CD8-positive, alpha-beta memory T cell (primary cell): Measurements from ENCODE around the gene SLIT3. TPM values are rescaled to one million over a fixed set of nuclear protein-coding genes. Genes with fewer than 3 reads are reported as not detected.
A peak's percentile ranks its signal among the peaks of the same experiment; 100 is the strongest.

Experiments used
- CTCF ChIA-PET: fragments of 350-600 bp; sonication (Branson Sonifier 250); formaldehyde crosslinking; loops from one replicate; lab custom pipeline; 2021; ENCODE audit warnings: antibody characterized with exemption; lab: Charles Lee
- POLR2A ChIA-PET: fragments of 350-600 bp; sonication (Branson Sonifier 250); formaldehyde crosslinking; loops from one replicate; lab custom pipeline; 2021; ENCODE audit warnings: antibody characterized with exemption; lab: Charles Lee
- DNase-seq, 5 donors: peaks; one replicate each; pipeline versions ENCODE4 v3.0.0 to v3.0.0-alpha.2; 2020 to 2022; ENCODE audit warnings: mixed read lengths in 1 of 5
- H3K27ac ChIP-seq: one replicate; pipeline ENCODE4 v1.7.0; 2013; ENCODE audit warnings: low read depth, mild to moderate bottlenecking, low read length, moderate library complexity
- H3K27me3 ChIP-seq: 2 replicates; pipeline ENCODE4 v1.7.0; 2013; ENCODE audit warnings: low read length, mild to moderate bottlenecking; ENCODE audit not compliant: insufficient read depth, poor library complexity, severe bottlenecking
- H3K36me3 ChIP-seq: 2 replicates; pipeline ENCODE4 v1.7.0; 2013; ENCODE audit warnings: mild to moderate bottlenecking, low read length, moderate library complexity; ENCODE audit not compliant: insufficient read depth
- H3K4me1 ChIP-seq: 2 replicates; pipeline ENCODE4 v1.7.0; 2013; ENCODE audit warnings: mild to moderate bottlenecking, low read length, moderate library complexity; ENCODE audit not compliant: insufficient read depth
- H3K4me3 ChIP-seq: 2 replicates; pipeline ENCODE4 v1.7.0; 2013; ENCODE audit warnings: mild to moderate bottlenecking, low read length
- H3K9me3 ChIP-seq: 2 replicates; pipeline ENCODE4 v1.7.0; 2013; ENCODE audit warnings: mild to moderate bottlenecking, low read length
- H3K27ac Mint-ChIP-seq, 8 donors: one replicate each; pipeline ENCODE4 v1.8.0; 2020 to 2021; ENCODE audit warnings: mixed read lengths in 8 of 8, mild to moderate bottlenecking in 6 of 8, inconsistent platforms in 3 of 8, moderate library complexity in 3 of 8
- H3K27me3 Mint-ChIP-seq, 2 donors: one replicate each; pipeline ENCODE4 v1.8.0; 2020 to 2021; ENCODE audit warnings: mixed read lengths in 2 of 2, mild to moderate bottlenecking in 1 of 2, moderate library complexity in 1 of 2
- H3K36me3 Mint-ChIP-seq, 3 donors: one replicate each; pipeline ENCODE4 v1.8.0; 2020 to 2021; ENCODE audit warnings: mixed read lengths in 3 of 3, inconsistent platforms in 1 of 3, mild to moderate bottlenecking in 1 of 3
- H3K4me1 Mint-ChIP-seq, 3 donors: one replicate each; pipeline ENCODE4 v1.8.0; 2020 to 2021; ENCODE audit warnings: mixed read lengths in 3 of 3, inconsistent platforms in 1 of 3, mild to moderate bottlenecking in 1 of 3
- H3K4me3 Mint-ChIP-seq, 7 donors: one replicate each; pipeline ENCODE4 v1.8.0; 2020 to 2021; ENCODE audit warnings: mixed read lengths in 7 of 7, mild to moderate bottlenecking in 6 of 7, moderate library complexity in 4 of 7, inconsistent platforms in 2 of 7
- H3K9me3 Mint-ChIP-seq, 5 donors: one replicate each; pipeline ENCODE4 v1.8.0; 2020 to 2022; ENCODE audit warnings: mixed read lengths in 5 of 5, mild to moderate bottlenecking in 3 of 5, moderate library complexity in 2 of 5, inconsistent platforms in 1 of 5
- polyA plus RNA-seq: library from polyadenylated mRNA; unstranded; fragments of 300-500 nt; fragmentation: Illumina TruSeq; gene quantifications from one replicate; pipeline ENCODE4 v1.2.3, GENCODE V29; 2021
- total RNA-seq, 2 experiments: library from RNA; stranded (reverse); gene quantifications; one replicate each; pipeline ENCODE4 v1.2.3, GENCODE V29; 2021

SLIT3 gene
- total and polyA plus RNA-seq, 3 experiments from 2014 or later, result 0.49 to 0.72 TPM; not detected in 1

GRCh38 chr5:169162407-169162806 lies 138.5 kb downstream of the SLIT3 start:
- Histone ChIP-seq H3K27me3 (no peaks in the 10 kb centered on the region), H3K9me3 (no peaks in the 10 kb centered on the region), H3K4me1 (no peaks in the 10 kb centered on the region), H3K4me3 (no peak overlapping the region), H3K36me3 (no peaks in the 10 kb centered on the region), H3K27ac (no peak overlapping the region)
- peaks cover 17 to 24% (median 22%) of the 10 kb centered on the region in 5 donors for H3K9me3 Mint-ChIP-seq
- H3K36me3 Mint-ChIP-seq, result peaks cover 0 to 4% (median 0%) of the 10 kb centered on the region in 3 donors
- POLR2A ChIA-PET, result no interaction called here
- CTCF ChIA-PET, result interaction anchor here (0.9 kb wide), 1 partner anchor 12 kb away, joined by 3 read pairs; no protein-coding TSS in a partner anchor
- peaks cover 0 to 1% of the 10 kb centered on the region in 2 donors for H3K27me3 Mint-ChIP-seq
- DNase-seq, result no peak
- no peaks in the 10 kb centered on the region for H3K4me1 Mint-ChIP-seq
- H3K4me3 Mint-ChIP-seq, result no peak overlapping the region
- no peak overlapping the region for H3K27ac Mint-ChIP-seq

- no peak overlapping the region for H3K4me3 ChIP-seq
- DNase-seq, result no peak
- ChIA-PET CTCF (no interaction called here), POLR2A (no interaction called here)
- no peak overlapping the region for H3K4me3 Mint-ChIP-seq
- H3K27me3 Mint-ChIP-seq, result peaks cover 1 to 3% of the 10 kb centered on the region in 2 donors
- H3K27ac Mint-ChIP-seq, result peak overlapping the region in 1 of 8 donors; percentile 47
- no peaks in the 10 kb centered on the region for H3K27me3 ChIP-seq
- no peaks in the 10 kb centered on the region for H3K4me1 ChIP-seq
- peaks cover 0 to 4% (median 0%) of the 10 kb centered on the region in 3 donors for H3K36me3 Mint-ChIP-seq
- H3K9me3 Mint-ChIP-seq, result peaks cover 21 to 27% (median 24%) of the 10 kb centered on the region in 5 donors
- no peaks in the 10 kb centered on the region for H3K36me3 ChIP-seq
- no peaks in the 10 kb centered on the region for H3K9me3 ChIP-seq
- H3K27ac ChIP-seq, result no peak overlapping the region
- H3K4me1 Mint-ChIP-seq, result no peaks in the 10 kb centered on the region
These were observed 139.8 kb downstream of the SLIT3 start for GRCh38 chr5:169161022-169161680.

- ChIA-PET POLR2A (no interaction called here), CTCF (no interaction called here)
- Histone ChIP-seq H3K9me3 (no peaks in the 10 kb centered on the region), H3K27ac (no peak overlapping the region), H3K27me3 (no peaks in the 10 kb centered on the region), H3K4me3 (no peak overlapping the region), H3K36me3 (no peaks in the 10 kb centered on the region), H3K4me1 (no peaks in the 10 kb centered on the region)
- peaks cover 19 to 27% (median 24%) of the 10 kb centered on the region in 5 donors for H3K9me3 Mint-ChIP-seq
- DNase-seq, result no peak
- H3K36me3 Mint-ChIP-seq, result peaks cover 0 to 4% (median 0%) of the 10 kb centered on the region in 3 donors
- no peak overlapping the region for H3K27ac Mint-ChIP-seq
- H3K4me3 Mint-ChIP-seq, result no peak overlapping the region
- H3K27me3 Mint-ChIP-seq, result peaks cover 1 to 3% of the 10 kb centered on the region in 2 donors
- no peaks in the 10 kb centered on the region for H3K4me1 Mint-ChIP-seq
These were observed 140.5 kb downstream of the SLIT3 start for GRCh38 chr5:169160405-169160901.

GRCh38 chr5:169158764-169159163 lies 142.2 kb downstream of the SLIT3 start:
- Histone ChIP-seq H3K9me3 (no peaks in the 10 kb centered on the region), H3K4me1 (no peaks in the 10 kb centered on the region), H3K27ac (no peak overlapping the region), H3K36me3 (no peaks in the 10 kb centered on the region), H3K27me3 (no peaks in the 10 kb centered on the region), H3K4me3 (no peak overlapping the region)
- CTCF ChIA-PET, result no interaction called here
- Mint-ChIP-seq H3K4me3 (no peak overlapping the region), H3K27ac (no peak overlapping the region), H3K9me3 (peaks cover 20 to 27% (median 24%) of the 10 kb centered on the region in 5 donors), H3K36me3 (peaks cover 0 to 4% (median 0%) of the 10 kb centered on the region in 3 donors), H3K27me3 (peaks cover 1 to 3% of the 10 kb centered on the region in 2 donors), H3K4me1 (no peaks in the 10 kb centered on the region)
- DNase-seq, result no peak
- POLR2A ChIA-PET, result no interaction called here

- Mint-ChIP-seq H3K36me3 (peaks cover 0 to 4% (median 0%) of the 10 kb centered on the region in 3 donors), H3K27ac (no peak overlapping the region), H3K27me3 (peaks cover 1 to 3% of the 10 kb centered on the region in 2 donors), H3K9me3 (peaks cover 20 to 27% (median 23%) of the 10 kb centered on the region in 5 donors), H3K4me1 (no peaks in the 10 kb centered on the region), H3K4me3 (no peak overlapping the region)
- no peak for DNase-seq
- Histone ChIP-seq H3K4me3 (no peak overlapping the region), H3K27me3 (no peaks in the 10 kb centered on the region), H3K9me3 (no peaks in the 10 kb centered on the region), H3K4me1 (no peaks in the 10 kb centered on the region), H3K27ac (no peak overlapping the region), H3K36me3 (no peaks in the 10 kb centered on the region)
- CTCF ChIA-PET, result no interaction called here
- POLR2A ChIA-PET, result no interaction called here
These were observed 143.9 kb downstream of the SLIT3 start for GRCh38 chr5:169157064-169157463.

- Histone ChIP-seq H3K27me3 (no peaks in the 10 kb centered on the region), H3K36me3 (no peaks in the 10 kb centered on the region), H3K27ac (no peak overlapping the region), H3K9me3 (no peaks in the 10 kb centered on the region), H3K4me3 (no peak overlapping the region), H3K4me1 (no peaks in the 10 kb centered on the region)
- DNase-seq, result no peak
- Mint-ChIP-seq H3K27ac (no peak overlapping the region), H3K36me3 (peaks cover 0 to under 1% (median 0%) of the 10 kb centered on the region in 3 donors), H3K9me3 (peaks cover 17 to 23% (median 20%) of the 10 kb centered on the region in 5 donors), H3K4me3 (no peak overlapping the region), H3K4me1 (no peaks in the 10 kb centered on the region), H3K27me3 (peaks cover 1 to 3% of the 10 kb centered on the region in 2 donors)
- ChIA-PET POLR2A (no interaction called here), CTCF (no interaction called here)
These were observed 146.3 kb downstream of the SLIT3 start for GRCh38 chr5:169154679-169155078.

- Mint-ChIP-seq H3K36me3 (no peaks in the 10 kb centered on the region), H3K27ac (no peak overlapping the region), H3K4me1 (no peaks in the 10 kb centered on the region), H3K4me3 (no peak overlapping the region), H3K27me3 (peaks cover 1 to 3% of the 10 kb centered on the region in 2 donors), H3K9me3 (peaks cover 10 to 16% (median 12%) of the 10 kb centered on the region in 5 donors)
- CTCF ChIA-PET, result no interaction called here
- DNase-seq, result no peak
- Histone ChIP-seq H3K27ac (no peak overlapping the region), H3K27me3 (no peaks in the 10 kb centered on the region), H3K36me3 (no peaks in the 10 kb centered on the region), H3K4me1 (no peaks in the 10 kb centered on the region), H3K9me3 (no peaks in the 10 kb centered on the region), H3K4me3 (no peak overlapping the region)
- POLR2A ChIA-PET, result no interaction called here
These were observed 147.5 kb downstream of the SLIT3 start for GRCh38 chr5:169153405-169153804.

- DNase-seq, result no peak
- peaks cover 1 to 3% of the 10 kb centered on the region in 2 donors for H3K27me3 Mint-ChIP-seq
- POLR2A ChIA-PET, result no interaction called here
These were observed 148.0 kb downstream of the SLIT3 start for GRCh38 chr5:169152946-169153345.

More at GRCh38 chr5:169152946-169153345, 148.0 kb downstream of the SLIT3 start:
- H3K27me3 ChIP-seq, result no peaks in the 10 kb centered on the region
- Mint-ChIP-seq H3K4me1 (no peaks in the 10 kb centered on the region), H3K36me3 (no peaks in the 10 kb centered on the region), H3K9me3 (peaks cover 6 to 11% (median 8%) of the 10 kb centered on the region in 5 donors), H3K4me3 (no peak overlapping the region), H3K27ac (no peak overlapping the region)
- no peaks in the 10 kb centered on the region for H3K9me3 ChIP-seq
- no peak overlapping the region for H3K27ac ChIP-seq
- H3K36me3 ChIP-seq, result no peaks in the 10 kb centered on the region
- no peaks in the 10 kb centered on the region for H3K4me1 ChIP-seq
- H3K4me3 ChIP-seq, result no peak overlapping the region
- CTCF ChIA-PET, result no interaction called here
